Measurements from ENCODE around the gene PGGHG.
"Not testable (repeated sequence)": the region's sequence is repeated elsewhere in the genome, so short reads cannot be mapped to it uniquely, and the experiment has no call there.

The PGGHG gene

GRCh38 chr11:297586-298405 lies 8.9 kb downstream of the PGGHG start:
- DNase-seq (ENCODE audit: low read depth, low spot score), result no peak

GRCh38 chr11:298406-299065 lies 9.6 kb downstream of the PGGHG start:
- DNase-seq (ENCODE audit: low read depth, low spot score), result no peak

- DNase-seq (ENCODE audit: low read depth, low spot score), result no peak
Measured at GRCh38 chr11:299081-299891, 10.4 kb downstream of the PGGHG start, which contains the start of gene IFITM5. IFITM5 (minus strand) TSS chr11:299526; CDS start chr11:299490, 36 bp downstream.

- no peak for DNase-seq (ENCODE audit: low read depth, low spot score)
Measured at GRCh38 chr11:299951-300735, 11.2 kb downstream of the PGGHG start.

GRCh38 chr11:303363-303762 lies 14.4 kb downstream of the PGGHG start:
- no peak for DNase-seq (ENCODE audit: low read depth, low spot score)

GRCh38 chr11:304061-304506 lies 15.2 kb downstream of the PGGHG start:
- DNase-seq (ENCODE audit: low read depth, low spot score), result no peak

- DNase-seq (ENCODE audit: low read depth, low spot score), result no peak
Measured at GRCh38 chr11:304915-305843, 16.3 kb downstream of the PGGHG start.

- DNase-seq (ENCODE audit: low read depth, low spot score), result no peak
Measured at GRCh38 chr11:305844-306211, 16.9 kb downstream of the PGGHG start.

GRCh38 chr11:306645-307371 lies 17.9 kb downstream of the PGGHG start:
- DNase-seq (ENCODE audit: low read depth, low spot score), result no peak

GRCh38 chr11:307766-308708 lies 19.1 kb downstream of the PGGHG start, which contains the start of gene IFITM2:
IFITM2 (plus strand) TSS chr11:307816; CDS start chr11:308193, 377 bp downstream.
- DNase-seq (ENCODE audit: low read depth, low spot score), result not testable (repeated sequence)

GRCh38 chr11:308740-309665 lies 20.1 kb downstream of the PGGHG start:
- not testable (repeated sequence) for DNase-seq (ENCODE audit: low read depth, low spot score)

- not testable (repeated sequence) for DNase-seq (ENCODE audit: low read depth, low spot score)
Measured at GRCh38 chr11:309979-310572, 21.1 kb downstream of the PGGHG start.

- DNase-seq (ENCODE audit: low read depth, low spot score), result not testable (repeated sequence)
Measured at GRCh38 chr11:311013-311748, 22.3 kb downstream of the PGGHG start.

- DNase-seq (ENCODE audit: low read depth, low spot score), result no peak
Measured at GRCh38 chr11:312092-312816, 23.3 kb downstream of the PGGHG start.

GRCh38 chr11:313304-313786 lies 24.4 kb downstream of the PGGHG start:
- DNase-seq (ENCODE audit: low read depth, low spot score), result no peak
